ENCODE data around the gene PAX2.

Gene PAX2

DNA sequence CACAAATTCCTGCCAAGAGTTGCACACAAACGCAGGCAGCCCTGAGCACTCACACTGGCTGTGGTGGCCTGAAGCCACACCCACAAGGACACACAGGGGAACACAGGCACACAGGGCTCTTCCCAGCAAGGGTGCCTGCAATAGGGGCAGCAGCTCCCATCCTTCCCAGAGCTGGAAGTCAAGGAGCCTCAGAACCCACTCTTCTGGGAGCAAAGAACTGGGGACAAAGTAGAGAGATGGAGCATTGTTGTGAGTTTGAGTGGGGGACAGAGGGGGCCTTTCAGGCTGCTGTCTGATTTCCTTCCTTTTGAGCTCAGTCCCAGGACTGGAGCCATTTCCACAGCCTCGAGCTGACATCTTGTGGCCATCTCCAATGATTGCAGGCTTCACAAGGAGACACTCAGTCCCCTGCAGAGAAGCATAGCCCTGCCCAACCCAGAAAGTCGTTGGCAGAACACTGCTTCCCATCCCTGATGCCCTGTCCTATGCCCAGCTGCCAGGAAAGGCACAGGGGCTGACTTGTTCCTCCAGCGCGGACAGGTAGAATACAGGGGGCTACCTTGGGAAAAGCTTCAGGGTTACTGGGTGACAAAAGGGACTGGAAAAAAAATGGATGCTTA is 133.0 kb downstream of the PAX2 start:
- peak; percentile 17 to 63 for DNase-seq (ENCODE audit: low read depth in 1 of 2, low spot score in 1 of 2)
- H3K27ac ChIP-seq (replicated peaks) = no peak overlapping the region
- no peak overlapping the region for H3K4me3 ChIP-seq (replicated peaks; ENCODE audit: insufficient read depth, low read length)
- H3K27me3 ChIP-seq (ENCODE audit: insufficient read depth, poor library complexity, severe bottlenecking) = peaks cover 2% of the 10 kb centered on the region
- no peak for TF ChIP-seq POLR2AphosphoS5 (IDR thresholded peaks at IDR 0.05; ENCODE audit: low read depth)
- TF ChIP-seq, protein P1, sequence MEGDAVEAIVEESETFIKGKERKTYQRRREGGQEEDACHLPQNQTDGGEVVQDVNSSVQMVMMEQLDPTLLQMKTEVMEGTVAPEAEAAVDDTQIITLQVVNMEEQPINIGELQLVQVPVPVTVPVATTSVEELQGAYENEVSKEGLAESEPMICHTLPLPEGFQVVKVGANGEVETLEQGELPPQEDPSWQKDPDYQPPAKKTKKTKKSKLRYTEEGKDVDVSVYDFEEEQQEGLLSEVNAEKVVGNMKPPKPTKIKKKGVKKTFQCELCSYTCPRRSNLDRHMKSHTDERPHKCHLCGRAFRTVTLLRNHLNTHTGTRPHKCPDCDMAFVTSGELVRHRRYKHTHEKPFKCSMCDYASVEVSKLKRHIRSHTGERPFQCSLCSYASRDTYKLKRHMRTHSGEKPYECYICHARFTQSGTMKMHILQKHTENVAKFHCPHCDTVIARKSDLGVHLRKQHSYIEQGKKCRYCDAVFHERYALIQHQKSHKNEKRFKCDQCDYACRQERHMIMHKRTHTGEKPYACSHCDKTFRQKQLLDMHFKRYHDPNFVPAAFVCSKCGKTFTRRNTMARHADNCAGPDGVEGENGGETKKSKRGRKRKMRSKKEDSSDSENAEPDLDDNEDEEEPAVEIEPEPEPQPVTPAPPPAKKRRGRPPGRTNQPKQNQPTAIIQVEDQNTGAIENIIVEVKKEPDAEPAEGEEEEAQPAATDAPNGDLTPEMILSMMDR (IDR thresholded peaks at IDR 0.05; ENCODE audit: insufficient read depth, low read length) = peak; percentile 48
